Central memory CD8-positive, alpha-beta T cell (primary cell): ENCODE results near the gene HCAR3.
"Not testable (repeated sequence)": the region's sequence is repeated elsewhere in the genome, so short reads cannot be mapped to it uniquely, and the experiment has no call there.

Experiments
- ATAC-seq: fragments of 150-1000 bp; cut with Tn5 transposase; replicated peaks from 2 replicates; pipeline ENCODE4 v1.10.0; 2022; ENCODE audit warnings: mild to moderate bottlenecking, moderate FRiP score, moderate number of reproducible peaks; ENCODE audit not compliant: poor library complexity, severe bottlenecking; ENCODE audit errors: extremely low read depth
- DNase-seq, 2 donors: peaks; one replicate each; pipeline ENCODE4 v3.0.0; 2021; ENCODE audit warnings: low spot score in 2 of 2
- H3K27ac Mint-ChIP-seq: one replicate; pipeline ENCODE4 v1.8.0; 2022; ENCODE audit warnings: low read depth, mild to moderate bottlenecking, moderate library complexity, mixed read lengths
- H3K27me3 Mint-ChIP-seq: one replicate; pipeline ENCODE4 v1.8.0; 2022; ENCODE audit warnings: mixed read lengths
- H3K36me3 Mint-ChIP-seq: one replicate; pipeline ENCODE4 v1.8.0; 2022; ENCODE audit warnings: mild to moderate bottlenecking, moderate library complexity, mixed read lengths; ENCODE audit not compliant: insufficient read depth
- H3K4me1 Mint-ChIP-seq: one replicate; pipeline ENCODE4 v1.8.0; 2022; ENCODE audit warnings: mixed read lengths
- H3K4me3 Mint-ChIP-seq: one replicate; pipeline ENCODE4 v1.8.0; 2022; ENCODE audit warnings: mild to moderate bottlenecking, moderate library complexity, mixed read lengths
- H3K9me3 Mint-ChIP-seq: one replicate; pipeline ENCODE4 v1.8.0; 2022; ENCODE audit warnings: mixed read lengths

HCAR3 gene

GRCh38 chr12:122716658-122717057 lies at the start of gene HCAR3:
HCAR3 (minus strand) TSS chr12:122716811; CDS start chr12:122716737, 74 bp downstream.
- H3K36me3 Mint-ChIP-seq, H3K4me1 Mint-ChIP-seq, H3K27ac Mint-ChIP-seq, H3K4me3 Mint-ChIP-seq, H3K9me3 Mint-ChIP-seq, ATAC-seq, DNase-seq: not testable (repeated sequence)
- peaks cover 19% of the 10 kb centered on the region for H3K27me3 Mint-ChIP-seq

GRCh38 chr12:122757568-122757967 lies 41.0 kb upstream of the HCAR3 start:
- ATAC-seq (no peak), DNase-seq (no peak)
- Mint-ChIP-seq H3K9me3 (no peaks in the 10 kb centered on the region), H3K36me3 (peaks cover 74% of the 10 kb centered on the region), H3K27me3 (no peaks in the 10 kb centered on the region), H3K27ac (no peak overlapping the region), H3K4me3 (no peak overlapping the region), H3K4me1 (peaks cover 44% of the 10 kb centered on the region)

GRCh38 chr12:122754790-122755189 lies 38.2 kb upstream of the HCAR3 start:
- ATAC-seq (no peak), DNase-seq (no peak)
- Mint-ChIP-seq H3K36me3 (peaks cover 60% of the 10 kb centered on the region), H3K27me3 (no peaks in the 10 kb centered on the region), H3K4me3 (no peak overlapping the region), H3K27ac (no peak overlapping the region), H3K4me1 (peaks cover 52% of the 10 kb centered on the region), H3K9me3 (no peaks in the 10 kb centered on the region)

GRCh38 chr12:122753319-122753650 lies 36.7 kb upstream of the HCAR3 start:
- Mint-ChIP-seq H3K4me1 (peaks cover 52% of the 10 kb centered on the region), H3K4me3 (peak overlapping the region; percentile 91), H3K27me3 (no peaks in the 10 kb centered on the region), H3K36me3 (peaks cover 51% of the 10 kb centered on the region), H3K9me3 (no peaks in the 10 kb centered on the region), H3K27ac (peak overlapping the region; percentile 93)
- DNase-seq, result no peak
- no peak for ATAC-seq

- peak within 1 kb of the TSS; percentile 93 for H3K27ac Mint-ChIP-seq
- no peaks in the 10 kb centered on the region for H3K9me3 Mint-ChIP-seq
These were observed 36.1 kb upstream of the HCAR3 start, which contains the start of gene DENR for GRCh38 chr12:122752464-122753318. DENR (plus strand) TSS chr12:122752824; CDS start chr12:122753702, 878 bp downstream.

GRCh38 chr12:122750781-122751515 lies 34.3 kb upstream of the HCAR3 start:
- H3K27me3 Mint-ChIP-seq, H3K9me3 Mint-ChIP-seq, DNase-seq, ATAC-seq: not testable (repeated sequence)
- peaks cover 32% of the 10 kb centered on the region for H3K36me3 Mint-ChIP-seq
- peak overlapping the region; percentile 91 for H3K4me3 Mint-ChIP-seq
- H3K4me1 Mint-ChIP-seq, result peaks cover 34% of the 10 kb centered on the region
- peak overlapping the region; percentile 93 for H3K27ac Mint-ChIP-seq

More at GRCh38 chr12:122752464-122753318, 36.1 kb upstream of the HCAR3 start, which contains the start of gene DENR:
- Mint-ChIP-seq H3K4me3 (peak within 1 kb of the TSS; percentile 91), H3K4me1 (peaks cover 51% of the 10 kb centered on the region), H3K36me3 (peaks cover 47% of the 10 kb centered on the region), H3K27me3 (no peaks in the 10 kb centered on the region)
- ATAC-seq (peak; percentile 93), DNase-seq (peak; percentile 99 to 100)

- H3K4me1 Mint-ChIP-seq, result peaks cover 26% of the 10 kb centered on the region
- no peak overlapping the region for H3K4me3 Mint-ChIP-seq
- no peak overlapping the region for H3K27ac Mint-ChIP-seq
- H3K9me3 Mint-ChIP-seq, result no peaks in the 10 kb centered on the region
- DNase-seq, result no peak
- H3K36me3 Mint-ChIP-seq, result peaks cover 20% of the 10 kb centered on the region
- H3K27me3 Mint-ChIP-seq, result no peaks in the 10 kb centered on the region
- no peak for ATAC-seq
These were observed 33.1 kb upstream of the HCAR3 start for GRCh38 chr12:122749569-122750332.

- Mint-ChIP-seq H3K4me3 (no peak overlapping the region), H3K36me3 (peaks cover 2% of the 10 kb centered on the region), H3K27me3 (no peaks in the 10 kb centered on the region), H3K27ac (no peak overlapping the region), H3K4me1 (peaks cover 7% of the 10 kb centered on the region), H3K9me3 (no peaks in the 10 kb centered on the region)
- DNase-seq (no peak), ATAC-seq (no peak)
These were observed 30.9 kb upstream of the HCAR3 start for GRCh38 chr12:122747224-122748135.

GRCh38 chr12:122743895-122744525 lies 27.4 kb upstream of the HCAR3 start:
- no peaks in the 10 kb centered on the region for H3K4me1 Mint-ChIP-seq
- no peak overlapping the region for H3K27ac Mint-ChIP-seq
- H3K27me3 Mint-ChIP-seq, result no peaks in the 10 kb centered on the region
- no peak overlapping the region for H3K4me3 Mint-ChIP-seq
- DNase-seq (no peak), ATAC-seq (no peak)
- no peaks in the 10 kb centered on the region for H3K9me3 Mint-ChIP-seq
- peaks cover 1% of the 10 kb centered on the region for H3K36me3 Mint-ChIP-seq

- Mint-ChIP-seq H3K36me3 (peaks cover 1% of the 10 kb centered on the region), H3K4me3 (no peak overlapping the region), H3K27me3 (no peaks in the 10 kb centered on the region), H3K27ac (no peak overlapping the region), H3K4me1 (no peaks in the 10 kb centered on the region), H3K9me3 (no peaks in the 10 kb centered on the region)
- no peak for DNase-seq
- no peak for ATAC-seq
These were observed 23.7 kb upstream of the HCAR3 start for GRCh38 chr12:122740351-122740750.

- Mint-ChIP-seq H3K36me3 (peaks cover 1% of the 10 kb centered on the region), H3K4me3 (no peak overlapping the region), H3K4me1 (no peaks in the 10 kb centered on the region), H3K27ac (no peak overlapping the region), H3K27me3 (peaks cover 5% of the 10 kb centered on the region), H3K9me3 (no peaks in the 10 kb centered on the region)
- ATAC-seq (no peak), DNase-seq (no peak)
These were observed 22.0 kb upstream of the HCAR3 start for GRCh38 chr12:122738571-122738970.
